Cardiac fibroblast (primary cell): ENCODE measurements around the gene RPUSD4.

ENCODE experiments used
- DNase-seq, 2 donors: peaks; one replicate each; pipeline versions ENCODE4 v3.0.0 to v3.0.0-alpha.2; 2010; ENCODE audit warnings: low read depth in 2 of 2
- H3K4me3 ChIP-seq, 2 donors: replicated peaks in 1 of 2; 1 replicate in 1 of 2; 2 replicates in 1 of 2; pipeline ENCODE4 v1.5.1; 2011; ENCODE audit warnings: low read depth in 2 of 2, low read length in 2 of 2, mild to moderate bottlenecking in 2 of 2, moderate library complexity in 1 of 2
- CTCF ChIP-seq: IDR thresholded peaks from one replicate; pipeline ENCODE4 v1.5.1; 2011; ENCODE audit warnings: low read depth, mild to moderate bottlenecking, low read length, inconsistent platforms

The RPUSD4 gene

GRCh38 chr11:126153972-126154371 lies 57.5 kb downstream of the RPUSD4 start:
- no peak overlapping the region for H3K4me3 ChIP-seq
- DNase-seq, result peak in 1 of 2 donors; percentile 61
- TF ChIP-seq CTCF, result no peak

- no peak for TF ChIP-seq CTCF
- no peak for DNase-seq
- no peak overlapping the region for H3K4me3 ChIP-seq
These were observed 58.4 kb downstream of the RPUSD4 start for GRCh38 chr11:126153006-126153405.

GRCh38 chr11:126152586-126152985 lies 58.9 kb downstream of the RPUSD4 start:
- no peak for TF ChIP-seq CTCF
- no peak overlapping the region for H3K4me3 ChIP-seq
- DNase-seq, result no peak

GRCh38 chr11:126152152-126152551 lies 59.3 kb downstream of the RPUSD4 start:
- no peak for TF ChIP-seq CTCF
- H3K4me3 ChIP-seq, result no peak overlapping the region
- DNase-seq, result no peak
